Hepatocyte (in vitro differentiated cells): Measurements from ENCODE around the gene GIMAP8. TPM values are rescaled to one million over a fixed set of nuclear protein-coding genes. Genes with fewer than 3 reads are reported as not detected.

Experiments used
- DNase-seq: peaks from one replicate; pipeline ENCODE4 v3.0.0-alpha.2; 2016; ENCODE audit warnings: low spot score
- H2AFZ ChIP-seq: fragments of 200-600 bp; sonication (generic); 2 replicates; pipeline ENCODE4 v1.6.0; 2016; ENCODE audit warnings: antibody characterized with exemption, mild to moderate bottlenecking
- H3K27ac ChIP-seq: fragments of 200-600 bp; sonication (generic); 2 replicates; pipeline ENCODE4 v1.5.1; 2016; ENCODE audit warnings: mild to moderate bottlenecking
- H3K27me3 ChIP-seq: fragments of 200-600 bp; sonication (generic); 2 replicates; pipeline ENCODE4 v1.6.1; 2016
- H3K36me3 ChIP-seq: fragments of 200-600 bp; sonication (generic); replicated peaks from 2 replicates; pipeline ENCODE4 v1.5.1; 2016; ENCODE audit warnings: low read depth; ENCODE audit not compliant: insufficient read depth
- H3K4me1 ChIP-seq: fragments of 200-600 bp; sonication (generic); 2 replicates; pipeline ENCODE4 v1.5.1; 2016; ENCODE audit warnings: mild to moderate bottlenecking, moderate library complexity; ENCODE audit not compliant: insufficient read depth
- H3K4me2 ChIP-seq: fragments of 200-600 bp; sonication (generic); 2 replicates; pipeline ENCODE4 v1.6.0; 2016
- H3K4me3 ChIP-seq: fragments of 200-600 bp; sonication (generic); 2 replicates; pipeline ENCODE4 v1.5.1; 2016; ENCODE audit warnings: mild to moderate bottlenecking
- H3K79me2 ChIP-seq: fragments of 200-600 bp; sonication (generic); 2 replicates; pipeline ENCODE4 v1.6.0; 2017; ENCODE audit warnings: mild to moderate bottlenecking
- H3K9me2 ChIP-seq: fragments of 200-600 bp; sonication (generic); replicated peaks from 2 replicates; pipeline ENCODE4 v1.6.0; 2017; ENCODE audit warnings: mild to moderate bottlenecking; ENCODE audit not compliant: insufficient read depth
- H3K9me3 ChIP-seq: fragments of 200-600 bp; sonication (generic); 2 replicates; pipeline ENCODE4 v1.5.1; 2016; ENCODE audit warnings: low read depth, mild to moderate bottlenecking
- H4K20me1 ChIP-seq: fragments of 200-600 bp; sonication (generic); 2 replicates; pipeline ENCODE4 v1.6.0; 2016; ENCODE audit warnings: mild to moderate bottlenecking; ENCODE audit not compliant: insufficient read depth, poor library complexity, severe bottlenecking
- CTCF ChIP-seq: fragments of 200-600 bp; sonication (generic); IDR thresholded peaks from 2 replicates; pipeline ENCODE4 v1.5.1; 2016; ENCODE audit warnings: antibody characterized with exemption, mild to moderate bottlenecking; ENCODE audit not compliant: poor library complexity
- EZH2 ChIP-seq: fragments of 200-600 bp; sonication (generic); IDR thresholded peaks from 2 replicates; pipeline ENCODE4 v1.6.1; 2016; ENCODE audit warnings: antibody characterized with exemption, mild to moderate bottlenecking, borderline replicate concordance
- EZH2phosphoT487 ChIP-seq: fragments of 200-600 bp; sonication (generic); IDR thresholded peaks from one replicate; pipeline ENCODE4 v1.6.1; 2018; ENCODE audit warnings: antibody characterized with exemption, mild to moderate bottlenecking, low read depth, moderate library complexity; ENCODE audit not compliant: unreplicated experiment, severe bottlenecking
- WGBS: methylation state at CpG from one replicate; pipeline ENCODE4 v1.1.6; 2016; ENCODE audit warnings: low lambda C conversion rate; ENCODE audit errors: missing lambda C conversion rate; 5-methylcytosine and 5-hydroxymethylcytosine counted together
- polyA plus RNA-seq: library from polyadenylated mRNA; unstranded; fragments of >200 nt; fragmentation: Nextera tagmentation; extraction: Ambion mirVana; gene quantifications from 2 replicates; pipeline ENCODE4 v1.2.1, GENCODE V29; 2016
- total RNA-seq: library from RNA; depleted of rRNA; stranded (reverse); fragments of >200 nt; gene quantifications from 2 replicates; pipeline ENCODE4 v1.2.3, GENCODE V29; 2014

The GIMAP8 gene
- total and polyA plus RNA-seq, 2 experiments from 2014 or later: 0.10 TPM; not detected in 1

GRCh38 chr7:150417239-150417638, 33.2 kb upstream of the GIMAP8 start:
- TF ChIP-seq EZH2 (no peak), CTCF (no peak), EZH2phosphoT487 (no peak)
- DNase-seq: no peak
- Histone ChIP-seq H3K27ac (no peak overlapping the region), H3K9me2 (no peaks in the 10 kb centered on the region), H3K36me3 (no peaks in the 10 kb centered on the region), H3K79me2 (no peaks in the 10 kb centered on the region), H3K4me2 (no peak overlapping the region), H3K9me3 (no peaks in the 10 kb centered on the region), H2AFZ (no peak overlapping the region), H3K27me3 (no peaks in the 10 kb centered on the region), H3K4me3 (no peak overlapping the region), H4K20me1 (no peaks in the 10 kb centered on the region), H3K4me1 (no peaks in the 10 kb centered on the region)
- WGBS: 95% methylated on average over 10 of the region's 10 CpGs

- no peak overlapping the region for H3K27ac ChIP-seq
- no peak overlapping the region for H3K4me2 ChIP-seq
- no peaks in the 10 kb centered on the region for H3K27me3 ChIP-seq
- DNase-seq: no peak
- no peaks in the 10 kb centered on the region for H3K9me2 ChIP-seq
- no peaks in the 10 kb centered on the region for H3K9me3 ChIP-seq
- H4K20me1 ChIP-seq: no peaks in the 10 kb centered on the region
- no peak overlapping the region for H3K4me3 ChIP-seq
- no peak for TF ChIP-seq EZH2
- TF ChIP-seq EZH2phosphoT487: no peak
- no peak for TF ChIP-seq CTCF
- no peaks in the 10 kb centered on the region for H3K79me2 ChIP-seq
- WGBS: 94% methylated on average over 6 of the region's 6 CpGs
- no peaks in the 10 kb centered on the region for H3K4me1 ChIP-seq
- no peak overlapping the region for H2AFZ ChIP-seq
- no peaks in the 10 kb centered on the region for H3K36me3 ChIP-seq
Measured at GRCh38 chr7:150417863-150418262, 32.6 kb upstream of the GIMAP8 start.

GRCh38 chr7:150420242-150420641, 30.2 kb upstream of the GIMAP8 start:
- Histone ChIP-seq H2AFZ (no peak overlapping the region), H3K79me2 (no peaks in the 10 kb centered on the region), H3K9me3 (no peaks in the 10 kb centered on the region), H4K20me1 (no peaks in the 10 kb centered on the region), H3K27me3 (no peaks in the 10 kb centered on the region), H3K4me3 (no peak overlapping the region), H3K4me2 (no peak overlapping the region), H3K36me3 (no peaks in the 10 kb centered on the region), H3K4me1 (no peaks in the 10 kb centered on the region), H3K9me2 (no peaks in the 10 kb centered on the region), H3K27ac (no peak overlapping the region)
- TF ChIP-seq EZH2phosphoT487 (no peak), EZH2 (no peak), CTCF (no peak)
- whole genome bisulfite sequencing: 75% methylated on average over 2 of the region's 2 CpGs
- peak; percentile 1 for DNase-seq
